ENCODE results near the gene SHISAL1. TPM values are rescaled to one million over a fixed set of nuclear protein-coding genes. Genes with fewer than 3 reads are reported as not detected.

SHISAL1 gene
- total and polyA plus RNA-seq, 2 donors (not counting 3 experiments of a cell fraction or from before 2014, with no cell fraction given): 0.01 to 0.07 TPM

DNA sequence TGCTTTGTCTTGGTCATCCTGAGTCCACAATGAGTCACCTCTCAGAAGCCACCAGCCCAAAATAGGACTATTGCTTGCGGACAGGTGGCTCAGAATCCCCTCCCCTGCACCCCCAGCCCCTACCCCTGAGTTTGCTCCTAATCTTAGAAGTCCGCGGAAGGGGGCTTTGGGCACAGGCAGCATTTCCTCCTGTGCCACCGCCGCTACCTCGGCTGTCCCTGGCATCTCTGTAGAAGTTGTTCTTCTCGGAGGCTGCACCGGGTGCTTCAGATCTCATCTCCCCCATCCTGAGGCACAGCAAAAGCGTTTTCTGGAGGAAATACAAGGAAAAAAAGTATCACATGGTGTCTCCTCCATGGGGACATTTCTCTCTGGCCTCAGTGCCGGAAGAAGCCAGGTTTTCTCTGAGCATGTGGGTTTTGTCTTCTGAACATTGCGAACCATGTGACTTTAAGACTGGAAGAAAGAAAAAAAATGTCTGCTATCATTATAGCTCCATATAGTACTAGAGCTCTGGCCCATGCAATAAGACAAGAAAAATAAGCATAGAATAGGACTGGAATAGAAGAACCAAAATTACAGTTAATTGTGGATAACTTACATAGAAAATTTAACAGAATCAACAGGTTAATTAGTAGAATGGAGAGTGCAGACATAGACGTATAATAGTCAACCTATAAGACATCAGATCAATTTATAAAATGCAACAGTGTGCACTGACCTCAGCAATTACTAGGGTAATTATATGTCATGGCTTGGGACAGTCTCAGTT is 63.2 kb downstream of the SHISAL1 start:
- Histone ChIP-seq H3K4me2 (ENCODE audit: insufficient read depth, low read length) (no peak overlapping the region), H3K9me3 (replicated peaks; ENCODE audit: control insufficient read depth, insufficient read depth, low read length) (no peaks in the 10 kb centered on the region), H2AFZ (ENCODE audit: low read depth, low read length) (no peak overlapping the region), H3K27me3 (ENCODE audit: control insufficient read depth in 2 of 2, insufficient read depth in 2 of 2, low read length in 2 of 2) (no peaks in the 10 kb centered on the region), H3K9ac (replicated peaks; ENCODE audit: extremely low read depth, insufficient read depth, low read length) (no peak overlapping the region), H3K4me1 (ENCODE audit: control insufficient read depth, extremely low read depth, insufficient read depth, low read length) (no peaks in the 10 kb centered on the region), H4K20me1 (replicated peaks; ENCODE audit: control insufficient read depth, extremely low read depth, insufficient read depth, low read length) (no peaks in the 10 kb centered on the region), H3K4me3 (replicated peaks in 1 of 3; ENCODE audit: insufficient read depth in 1 of 3, low read depth in 1 of 3, low read length in 3 of 3) (no peak overlapping the region), H3K79me2 (ENCODE audit: control insufficient read depth, insufficient read depth, low read length) (no peaks in the 10 kb centered on the region), H3K9me1 (replicated peaks; ENCODE audit: control insufficient read depth, extremely low read depth, insufficient read depth, low read length) (no peaks in the 10 kb centered on the region), H3K36me3 (ENCODE audit: control insufficient read depth in 2 of 2, extremely low read depth in 1 of 2, insufficient read depth in 2 of 2, low read length in 2 of 2) (no peaks in the 10 kb centered on the region), H3K27ac (ENCODE audit: insufficient read depth, low read depth, low read length) (no peak overlapping the region)
- DNase-seq (ENCODE audit: low read depth, low spot score) (no peak), FAIRE-seq (no peak)
- no TSS peak for BruUV-seq (replicated peaks)
- dilution Hi-C loops (cut with MboI; ENCODE audit: extremely low pct_ligation_motif_present, low sequenced_read_pairs): no loop called here
- ChIA-PET POLR2A (no interaction called here), CTCF (no interaction called here)
- intact Hi-C loops (cut with micrococcal nuclease): no loop called here
- no peak for TF ChIP-seq POLR2A (IDR thresholded peaks at IDR 0.05; ENCODE audit: low read depth, low read length)
- TF ChIP-seq JUN (IDR thresholded peaks at IDR 0.05; ENCODE audit: borderline replicate concordance, insufficient read depth, insufficient read length, low read depth): no peak
- TF ChIP-seq, protein P1, sequence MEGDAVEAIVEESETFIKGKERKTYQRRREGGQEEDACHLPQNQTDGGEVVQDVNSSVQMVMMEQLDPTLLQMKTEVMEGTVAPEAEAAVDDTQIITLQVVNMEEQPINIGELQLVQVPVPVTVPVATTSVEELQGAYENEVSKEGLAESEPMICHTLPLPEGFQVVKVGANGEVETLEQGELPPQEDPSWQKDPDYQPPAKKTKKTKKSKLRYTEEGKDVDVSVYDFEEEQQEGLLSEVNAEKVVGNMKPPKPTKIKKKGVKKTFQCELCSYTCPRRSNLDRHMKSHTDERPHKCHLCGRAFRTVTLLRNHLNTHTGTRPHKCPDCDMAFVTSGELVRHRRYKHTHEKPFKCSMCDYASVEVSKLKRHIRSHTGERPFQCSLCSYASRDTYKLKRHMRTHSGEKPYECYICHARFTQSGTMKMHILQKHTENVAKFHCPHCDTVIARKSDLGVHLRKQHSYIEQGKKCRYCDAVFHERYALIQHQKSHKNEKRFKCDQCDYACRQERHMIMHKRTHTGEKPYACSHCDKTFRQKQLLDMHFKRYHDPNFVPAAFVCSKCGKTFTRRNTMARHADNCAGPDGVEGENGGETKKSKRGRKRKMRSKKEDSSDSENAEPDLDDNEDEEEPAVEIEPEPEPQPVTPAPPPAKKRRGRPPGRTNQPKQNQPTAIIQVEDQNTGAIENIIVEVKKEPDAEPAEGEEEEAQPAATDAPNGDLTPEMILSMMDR (IDR thresholded peaks at IDR 0.05; ENCODE audit: extremely low read depth in 1 of 2, insufficient read depth in 1 of 2, low read depth in 1 of 2, low read length in 2 of 2): no peak
- TF ChIP-seq EZH2 (IDR thresholded peaks at IDR 0.05; ENCODE audit: borderline replicate concordance, low read depth, low read length, severe bottlenecking): no peak
- no peak for TF ChIP-seq GATA2 (IDR thresholded peaks at IDR 0.05; ENCODE audit: insufficient read depth, insufficient read length, low read depth, low read length)
- TF ChIP-seq MYC (IDR thresholded peaks at IDR 0.05; ENCODE audit: low read depth, low read length): no peak
